Upper lobe of left lung (tissue), 6 donors: ENCODE results near the gene SCN10A. TPM values are rescaled to one million over a fixed set of nuclear protein-coding genes. Genes with fewer than 3 reads are reported as not detected.

Experiments used
- ATAC-seq, 2 donors: fragments of 200-7000 bp; cut with Tn5 transposase; one replicate each; pipeline ENCODE4 v1.9.1; 2022; ENCODE audit warnings: mild to moderate bottlenecking in 2 of 2, moderate library complexity in 2 of 2; ENCODE audit not compliant: low FRiP score in 2 of 2
- DNase-seq, 2 donors: peaks; one replicate each; pipeline ENCODE4 v3.0.0-alpha.2; 2019 to 2020
- H3K27ac ChIP-seq, 4 donors: fragments of 200-600 bp; sonication (generic); one replicate each; pipeline ENCODE4 v1.5.1; 2016 to 2019
- H3K27me3 ChIP-seq, 4 donors: fragments of 200-600 bp; sonication (generic); one replicate each; pipeline ENCODE4 v1.5.1; 2017 to 2019
- H3K36me3 ChIP-seq, 4 donors: fragments of 200-600 bp; sonication (generic); one replicate each; pipeline ENCODE4 v1.5.1; 2016 to 2019
- H3K4me1 ChIP-seq, 4 donors: fragments of 200-600 bp; sonication (generic); one replicate each; pipeline ENCODE4 v1.5.1; 2018 to 2019
- H3K4me3 ChIP-seq, 4 donors: fragments of 200-600 bp; sonication (generic); one replicate each; pipeline ENCODE4 v1.5.1; 2017 to 2019; ENCODE audit warnings: mild to moderate bottlenecking in 2 of 4, moderate library complexity in 1 of 4
- H3K9me3 ChIP-seq, 4 donors: fragments of 200-600 bp; sonication (generic); one replicate each; pipeline ENCODE4 v1.5.1; 2018 to 2019
- CTCF ChIP-seq, 6 experiments: fragments of 450-650 bp in 4 of 6; fragments of 200-600 bp in 2 of 6; sonication (generic) in 2 of 6; IDR thresholded peaks; one replicate each; pipeline ENCODE4 v1.5.1; 2016 to 2019; ENCODE audit warnings: antibody characterized with exemption in 6 of 6
- EP300 ChIP-seq, 4 donors: sonication (generic); formaldehyde crosslinking; IDR thresholded peaks; one replicate each; pipeline ENCODE4 v1.5.1; 2017; ENCODE audit warnings: antibody characterized with exemption in 4 of 4, control low read depth in 2 of 4
- POLR2A ChIP-seq, 4 donors: fragments of 450-650 bp; IDR thresholded peaks; one replicate each; pipeline ENCODE4 v1.5.1; 2016 to 2017; ENCODE audit warnings: antibody characterized with exemption in 4 of 4, mild to moderate bottlenecking in 2 of 4
- POLR2AphosphoS5 ChIP-seq, 2 donors: sonication (generic); formaldehyde crosslinking; IDR thresholded peaks; one replicate each; pipeline ENCODE4 v1.5.1; 2017; ENCODE audit warnings: antibody characterized with exemption in 2 of 2
- WGBS, 2 donors: methylation state at CpG; one replicate each; pipeline ENCODE4 v1.1.5; 2017 to 2018; 5-methylcytosine and 5-hydroxymethylcytosine counted together
- total RNA-seq, 6 donors: library from RNA; depleted of rRNA in 4 of 6; stranded (reverse); fragments of >200 nt in 4 of 6; gene quantifications; one replicate each; pipeline versions ENCODE4 v1.1.0 to v1.2.1, GENCODE V29; 2016 to 2021
- donor health status: DM: no; HTN: no; CAD: no; lungs with moderate emphysema.
- donor health status: DM: no; HTN: yes; CAD: no; lungs with severe emphysema.

Gene SCN10A
- total RNA-seq, 6 donors from 2014 or later: not detected

DNA sequence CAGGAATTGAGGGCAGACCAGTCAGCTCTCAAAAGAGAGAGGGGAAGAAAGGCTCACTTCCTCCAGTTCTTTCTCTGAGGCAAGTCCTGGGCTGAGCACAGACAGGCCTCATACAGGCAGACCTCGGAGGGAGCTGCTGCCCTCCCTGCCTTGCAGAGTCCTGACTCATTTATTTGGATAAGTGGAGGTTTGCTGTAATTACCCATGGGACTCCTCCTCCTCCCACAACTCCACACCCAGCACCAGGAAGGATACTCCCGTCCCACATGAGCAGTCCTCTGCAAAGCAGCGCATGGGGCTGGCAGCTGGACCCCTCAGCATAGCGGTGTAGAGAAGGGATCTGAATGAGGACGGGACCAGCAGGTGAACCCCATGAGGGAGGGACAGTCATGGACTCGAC, 13.4 kb upstream of the SCN10A start:
- H3K27me3 ChIP-seq: no peaks in the 10 kb centered on the region
- H3K36me3 ChIP-seq: no peaks in the 10 kb centered on the region
- no peaks in the 10 kb centered on the region for H3K9me3 ChIP-seq
- peaks cover 0 to 6% (median 5%) of the 10 kb centered on the region in 4 donors for H3K4me1 ChIP-seq
- peak; percentile 47 to 91 for ATAC-seq
- H3K27ac ChIP-seq: no peak overlapping the region
- WGBS, 2 donors: 59 to 75% methylated on average over 6 of the region's 6 CpGs
- DNase-seq: peak in 1 of 2 donors; percentile 8
- no peak overlapping the region for H3K4me3 ChIP-seq
- no peak for TF ChIP-seq POLR2A (IDR thresholded peaks at IDR 0.05)
- no peak for TF ChIP-seq CTCF (IDR thresholded peaks at IDR 0.05)
- TF ChIP-seq EP300 (IDR thresholded peaks at IDR 0.05): no peak
- no peak for TF ChIP-seq POLR2AphosphoS5 (IDR thresholded peaks at IDR 0.05)

DNA sequence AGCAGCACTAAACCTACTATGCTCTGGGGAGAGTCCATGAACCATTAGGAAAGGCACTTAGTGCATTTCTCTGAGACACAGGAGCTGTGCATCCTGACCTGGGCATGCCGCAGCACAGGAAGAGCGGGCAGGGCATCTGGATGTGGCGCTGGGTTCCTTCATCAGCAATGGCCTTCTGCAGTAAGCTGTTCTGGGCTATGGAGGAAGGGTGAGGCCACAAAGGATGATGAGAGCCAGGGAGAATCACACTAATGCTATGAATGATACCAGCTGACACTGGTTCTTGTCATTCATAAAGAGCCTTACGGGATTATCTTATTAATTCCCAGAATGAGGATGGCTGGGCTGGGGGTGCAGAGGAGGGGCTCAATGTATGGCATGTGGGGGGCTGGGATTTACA, 12.7 kb upstream of the SCN10A start:
- Histone ChIP-seq H3K4me3 (no peak overlapping the region), H3K9me3 (no peaks in the 10 kb centered on the region), H3K36me3 (no peaks in the 10 kb centered on the region), H3K4me1 (no peaks in the 10 kb centered on the region), H3K27ac (no peak overlapping the region), H3K27me3 (no peaks in the 10 kb centered on the region)
- DNase-seq (peak in 1 of 2 donors; percentile 19), ATAC-seq (peak in 1 of 2 donors; percentile 24)
- TF ChIP-seq POLR2AphosphoS5 (IDR thresholded peaks at IDR 0.05) (no peak), CTCF (IDR thresholded peaks at IDR 0.05) (no peak), POLR2A (IDR thresholded peaks at IDR 0.05) (no peak), EP300 (IDR thresholded peaks at IDR 0.05) (no peak)
- 89 to 93% methylated on average over 4 of the region's 4 CpGs for WGBS, 2 donors

DNA sequence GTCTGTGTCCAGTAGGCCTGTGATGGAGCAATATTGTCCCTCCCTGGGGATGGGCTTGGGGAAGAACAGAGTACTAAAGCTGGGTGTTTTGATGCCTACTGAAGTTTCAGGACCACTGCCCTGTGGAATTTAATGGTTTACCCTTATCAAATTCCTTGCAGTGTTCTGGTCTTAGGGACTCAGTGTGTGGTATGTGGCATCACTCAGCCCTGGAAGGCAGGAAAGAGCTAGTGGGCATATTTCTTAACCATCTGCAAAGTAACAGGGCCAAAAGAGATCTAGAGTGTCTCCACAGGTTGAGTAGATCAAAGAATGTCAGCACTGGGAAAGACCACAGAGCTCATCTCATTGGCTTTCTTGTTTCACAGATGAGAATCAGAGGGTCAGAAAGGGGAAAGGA, 11.8 kb upstream of the SCN10A start:
- H3K9me3 ChIP-seq: no peaks in the 10 kb centered on the region
- H3K4me1 ChIP-seq: no peaks in the 10 kb centered on the region
- no peaks in the 10 kb centered on the region for H3K27me3 ChIP-seq
- ATAC-seq: no peak
- DNase-seq: no peak
- no peaks in the 10 kb centered on the region for H3K36me3 ChIP-seq
- TF ChIP-seq POLR2AphosphoS5 (IDR thresholded peaks at IDR 0.05) (no peak), EP300 (IDR thresholded peaks at IDR 0.05) (no peak), POLR2A (IDR thresholded peaks at IDR 0.05) (no peak), CTCF (IDR thresholded peaks at IDR 0.05) (no peak)
- no peak overlapping the region for H3K27ac ChIP-seq
- no peak overlapping the region for H3K4me3 ChIP-seq

- H3K27ac ChIP-seq: no peak overlapping the region
- no peaks in the 10 kb centered on the region for H3K9me3 ChIP-seq
- no peak overlapping the region for H3K4me3 ChIP-seq
- DNase-seq (no peak), ATAC-seq (no peak)
- H3K4me1 ChIP-seq: no peaks in the 10 kb centered on the region
- 75 to 77% methylated on average over 2 of the region's 2 CpGs for WGBS, 2 donors
- H3K36me3 ChIP-seq: no peaks in the 10 kb centered on the region
- no peaks in the 10 kb centered on the region for H3K27me3 ChIP-seq
- no peak for TF ChIP-seq POLR2A (IDR thresholded peaks at IDR 0.05)
- TF ChIP-seq CTCF (IDR thresholded peaks at IDR 0.05): no peak
- no peak for TF ChIP-seq EP300 (IDR thresholded peaks at IDR 0.05)
- no peak for TF ChIP-seq POLR2AphosphoS5 (IDR thresholded peaks at IDR 0.05)
Measured at GRCh38 chr3:38826001-38826400, 10.0 kb upstream of the SCN10A start.

DNA sequence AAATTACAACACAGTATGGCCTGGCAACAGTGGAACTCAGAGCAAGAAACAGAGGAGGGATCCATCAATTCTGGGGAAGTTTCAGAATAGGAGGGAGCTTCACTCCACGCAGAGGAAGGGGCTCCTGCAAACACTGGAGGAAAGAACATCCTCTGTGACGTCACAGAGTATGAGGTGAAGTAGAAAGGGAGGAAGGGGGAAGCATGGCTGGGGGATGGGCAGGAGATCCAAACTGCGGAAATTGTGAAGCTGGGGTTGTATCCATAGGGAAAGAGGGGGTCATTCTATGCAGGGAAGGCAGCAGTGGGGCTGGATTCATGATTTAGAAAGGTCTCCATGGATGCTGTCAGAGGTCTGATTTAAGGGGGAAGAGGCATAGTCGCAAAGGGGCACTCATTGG, 8.3 kb upstream of the SCN10A start:
- Histone ChIP-seq H3K36me3 (no peaks in the 10 kb centered on the region), H3K27me3 (no peaks in the 10 kb centered on the region), H3K4me3 (no peak overlapping the region), H3K4me1 (no peaks in the 10 kb centered on the region), H3K9me3 (no peaks in the 10 kb centered on the region), H3K27ac (no peak overlapping the region)
- ATAC-seq (no peak), DNase-seq (no peak)
- 62 to 66% methylated on average over 4 of the region's 4 CpGs for WGBS, 2 donors
- TF ChIP-seq EP300 (IDR thresholded peaks at IDR 0.05) (no peak), CTCF (IDR thresholded peaks at IDR 0.05) (no peak), POLR2AphosphoS5 (IDR thresholded peaks at IDR 0.05) (no peak), POLR2A (IDR thresholded peaks at IDR 0.05) (no peak)
